Mucosa of descending colon (tissue), 3 donors: Measurements from ENCODE around the gene ZNF497. TPM values are rescaled to one million over a fixed set of nuclear protein-coding genes. Genes with fewer than 3 reads are reported as not detected.

Experiments
- ATAC-seq: fragments of 200-7000 bp; cut with Tn5 transposase; one replicate; pipeline ENCODE4 v1.9.1; 2020; ENCODE audit warnings: mild to moderate bottlenecking, moderate library complexity
- DNase-seq, 3 donors: peaks; one replicate each; pipeline ENCODE4 v3.0.0-alpha.2; 2020
- H3K36me3 ChIP-seq: fragments of 200-600 bp; one replicate; pipeline ENCODE4 v1.8.0; 2021; ENCODE audit warnings: low read depth, mild to moderate bottlenecking
- H3K4me1 ChIP-seq: fragments of 200-600 bp; one replicate; pipeline ENCODE4 v1.8.0; 2021; ENCODE audit warnings: low read depth, mild to moderate bottlenecking
- H3K4me3 ChIP-seq: fragments of 200-600 bp; one replicate; pipeline ENCODE4 v1.8.0; 2021; ENCODE audit warnings: mild to moderate bottlenecking
- H3K9me3 ChIP-seq: fragments of 200-600 bp; one replicate; pipeline ENCODE4 v1.8.0; 2021; ENCODE audit warnings: mild to moderate bottlenecking
- CTCF ChIP-seq: fragments of 200-600 bp; IDR thresholded peaks from one replicate; pipeline ENCODE4 v1.8.0; 2022; ENCODE audit warnings: antibody characterized with exemption, mild to moderate bottlenecking
- intact Hi-C, 2 donors: fragments of 100-400 bp; cut with DNase I in 1 of 2; cut with micrococcal nuclease in 1 of 2; formaldehyde crosslinking; loops; one replicate each; pipeline versions ENCODE4 v1.11.0 to v1.11.1; 2022; cut with DNase I, micrococcal nuclease
- total RNA-seq, 3 donors: library from RNA; stranded (reverse); fragmentation: NEBNext Ultra II Directional in 2 of 3; extraction: Animal tissue kit (Norgen Biotek cat#: 25700) in 2 of 3; gene quantifications; one replicate each; pipeline versions ENCODE4 v1.2.1 to v1.2.4, GENCODE V29; 2021 to 2023
- donor health status: DM: no; HTN: no; CAD: no; lungs with moderate emphysema.
- donor health status: DM: no; HTN: no; CAD: no.
- donor health status: DM: no; HTN: yes; CAD: no.

ZNF497 gene
- total RNA-seq, 3 donors from 2014 or later, result 1.1 to 1.9 (median 1.2) TPM

GRCh38 chr19:58399903-58400302 lies 37.4 kb upstream of the ZNF497 start:
- no peaks in the 10 kb centered on the region for H3K9me3 ChIP-seq
- TF ChIP-seq CTCF, result no peak
- no peak for DNase-seq
- no peak overlapping the region for H3K4me3 ChIP-seq
- no peak for ATAC-seq
- H3K36me3 ChIP-seq, result peaks cover 4% of the 10 kb centered on the region
- intact Hi-C loops, result no loop called here
- H3K4me1 ChIP-seq, result peaks cover 18% of the 10 kb centered on the region

- no peak for ATAC-seq
- no peak for TF ChIP-seq CTCF
- H3K9me3 ChIP-seq, result no peaks in the 10 kb centered on the region
- DNase-seq, result no peak
- H3K4me1 ChIP-seq, result peaks cover 18% of the 10 kb centered on the region
- H3K4me3 ChIP-seq, result no peak overlapping the region
- peaks cover 4% of the 10 kb centered on the region for H3K36me3 ChIP-seq
- intact Hi-C loops, result no loop called here
Observed at GRCh38 chr19:58398545-58398944, 36.0 kb upstream of the ZNF497 start.

- no peak for TF ChIP-seq CTCF
- ATAC-seq (no peak), DNase-seq (no peak)
- intact Hi-C loops, result no loop called here
- peaks cover 18% of the 10 kb centered on the region for H3K4me1 ChIP-seq
- no peak overlapping the region for H3K4me3 ChIP-seq
- H3K9me3 ChIP-seq, result no peaks in the 10 kb centered on the region
- H3K36me3 ChIP-seq, result peaks cover 7% of the 10 kb centered on the region
Observed at GRCh38 chr19:58398087-58398486, 35.5 kb upstream of the ZNF497 start.

- no peak for TF ChIP-seq CTCF
- no peak for DNase-seq
Observed at GRCh38 chr19:58397533-58398037, 35.0 kb upstream of the ZNF497 start.

GRCh38 chr19:58396691-58397532 lies 34.4 kb upstream of the ZNF497 start:
- no peak for ATAC-seq
- DNase-seq, result no peak
- intact Hi-C loops, result no loop called here
- no peak overlapping the region for H3K4me3 ChIP-seq
- H3K9me3 ChIP-seq, result no peaks in the 10 kb centered on the region
- peaks cover 13% of the 10 kb centered on the region for H3K36me3 ChIP-seq
- peaks cover 14% of the 10 kb centered on the region for H3K4me1 ChIP-seq
- no peak for TF ChIP-seq CTCF

More at GRCh38 chr19:58397533-58398037, 35.0 kb upstream of the ZNF497 start:
- no peak for ATAC-seq
- Histone ChIP-seq H3K4me3 (no peak overlapping the region), H3K9me3 (no peaks in the 10 kb centered on the region), H3K36me3 (peaks cover 12% of the 10 kb centered on the region), H3K4me1 (peaks cover 18% of the 10 kb centered on the region)
- intact Hi-C loops, result no loop called here
